ENCODE measurements around the gene ESPN.
"Not testable (repeated sequence)": the region's sequence is repeated elsewhere in the genome, so short reads cannot be mapped to it uniquely, and the experiment has no call there.

ESPN gene

DNA sequence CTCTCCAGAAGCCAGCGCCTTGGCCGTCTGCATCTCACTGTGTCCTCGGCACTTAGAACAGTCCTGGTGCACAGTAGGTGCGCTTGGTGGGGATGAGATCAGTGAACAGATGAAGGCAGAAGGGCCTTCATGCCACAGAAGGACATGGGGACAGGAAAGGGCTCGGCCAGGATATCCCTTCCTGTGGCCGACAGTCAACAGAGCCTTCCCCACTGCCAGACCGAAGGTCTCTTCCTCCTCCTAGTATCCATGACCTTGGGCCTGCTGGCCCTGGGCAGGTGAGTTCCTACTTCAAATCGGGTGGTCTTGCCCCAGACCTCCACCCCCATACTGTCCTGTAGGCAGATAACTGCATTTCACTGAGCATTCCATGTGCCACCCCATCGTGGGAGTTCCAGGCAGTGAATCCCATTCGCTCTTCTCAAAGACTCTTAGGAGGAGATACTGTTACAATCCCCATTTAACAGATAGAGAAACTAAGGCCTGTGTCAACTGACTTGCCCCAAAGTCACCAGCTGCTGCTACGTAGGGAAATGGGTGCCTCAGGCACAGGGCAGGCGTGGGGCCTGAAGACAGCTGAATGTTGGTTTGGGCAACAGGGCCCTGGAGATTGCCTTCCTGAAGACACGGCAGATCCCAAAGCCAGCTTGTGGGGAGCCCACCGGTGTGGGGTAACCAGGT is 63.4 kb downstream of the ESPN start:
- FAIRE-seq (no peak), DNase-seq (ENCODE audit: insufficient read length, low spot score) (no peak)
- TF ChIP-seq TAF1 (IDR thresholded peaks at IDR 0.05; ENCODE audit: low read depth, low read length) (no peak), POLR2A (IDR thresholded peaks at IDR 0.05; ENCODE audit: low read depth, low read length) (no peak), SPI1 (IDR thresholded peaks at IDR 0.05; ENCODE audit: low read depth, low read length) (no peak), POLR2AphosphoS5 (IDR thresholded peaks at IDR 0.05; ENCODE audit: low read depth, low read length) (no peak), POU2F2 (IDR thresholded peaks at IDR 0.05; ENCODE audit: low read depth, low read length) (no peak), PAX5 (IDR thresholded peaks at IDR 0.05; ENCODE audit: insufficient read depth, low read length, severe bottlenecking) (no peak)

DNA sequence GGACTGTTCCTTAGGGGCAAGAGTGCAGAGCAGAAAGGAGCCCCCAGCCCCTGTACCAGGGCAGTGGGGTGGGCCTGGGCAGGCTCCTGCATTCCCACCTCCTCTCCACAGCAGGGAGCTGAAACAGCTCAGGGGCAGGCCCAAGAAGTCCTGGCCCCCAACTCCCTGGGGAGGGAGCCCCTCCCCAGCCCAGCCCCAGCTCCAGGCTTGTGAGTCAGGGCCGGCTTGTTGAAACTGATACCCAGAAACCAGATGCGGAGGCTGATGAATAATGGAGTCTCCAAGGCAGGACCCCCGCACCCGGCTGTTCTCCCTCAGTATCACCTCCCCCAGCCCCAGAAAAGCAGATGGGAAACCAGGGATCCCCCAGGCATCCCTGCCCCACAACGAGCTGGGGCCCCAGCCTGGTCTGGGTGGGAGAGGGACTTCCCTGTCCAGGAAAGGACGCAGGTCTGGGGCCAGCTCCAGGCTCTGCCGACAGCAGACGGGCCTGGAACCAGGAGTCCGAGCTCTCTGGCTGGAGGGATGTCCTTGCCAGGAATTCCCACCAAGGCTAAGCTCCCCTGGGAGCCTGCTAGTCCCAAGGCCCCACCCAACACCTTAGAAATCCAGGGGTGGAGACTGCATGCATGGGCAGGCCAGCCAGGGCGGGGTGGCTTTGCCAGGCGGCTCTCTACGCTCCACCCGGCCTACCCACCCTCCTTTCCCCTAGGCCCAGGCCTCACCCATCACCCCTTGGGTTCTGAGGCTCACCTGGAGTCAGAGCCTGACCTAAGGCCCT is 64.2 kb downstream of the ESPN start:
- TF ChIP-seq TAF1 (IDR thresholded peaks at IDR 0.05; ENCODE audit: low read depth, low read length) (no peak), POU2F2 (IDR thresholded peaks at IDR 0.05; ENCODE audit: low read depth, low read length) (no peak), POLR2AphosphoS5 (IDR thresholded peaks at IDR 0.05; ENCODE audit: low read depth, low read length) (no peak), SPI1 (IDR thresholded peaks at IDR 0.05; ENCODE audit: low read depth, low read length) (no peak), POLR2A (IDR thresholded peaks at IDR 0.05; ENCODE audit: low read depth, low read length) (no peak), PAX5 (IDR thresholded peaks at IDR 0.05; ENCODE audit: insufficient read depth, low read length, severe bottlenecking) (no peak)
- FAIRE-seq (no peak), DNase-seq (ENCODE audit: insufficient read length, low spot score) (no peak)

DNA sequence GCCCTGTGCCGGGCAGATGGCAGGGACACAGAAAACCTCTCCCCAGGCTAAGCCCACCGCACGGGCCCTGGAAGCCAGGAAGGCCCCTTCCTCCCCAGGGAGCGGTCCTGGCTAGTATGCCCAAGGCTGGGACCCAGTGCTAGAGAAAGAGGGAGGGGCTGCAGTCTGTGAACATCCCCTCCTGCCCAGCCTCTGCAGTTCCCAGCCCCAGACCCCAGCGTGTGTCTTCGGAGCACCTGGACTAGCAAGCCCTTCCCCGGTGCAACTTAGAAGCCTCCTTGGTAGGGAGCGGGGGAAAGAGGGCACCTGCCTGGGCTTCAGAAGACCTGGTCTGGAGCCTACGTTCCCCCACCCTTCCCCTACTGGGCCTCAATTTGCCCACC is 64.8 kb downstream of the ESPN start:
- no peak for DNase-seq (ENCODE audit: insufficient read length, low spot score)
- FAIRE-seq = no peak
- TF ChIP-seq TAF1 (IDR thresholded peaks at IDR 0.05; ENCODE audit: low read depth, low read length) = no peak
- TF ChIP-seq POLR2A (IDR thresholded peaks at IDR 0.05; ENCODE audit: low read depth, low read length) = no peak
- TF ChIP-seq SPI1 (IDR thresholded peaks at IDR 0.05; ENCODE audit: low read depth, low read length) = no peak
- no peak for TF ChIP-seq POLR2AphosphoS5 (IDR thresholded peaks at IDR 0.05; ENCODE audit: low read depth, low read length)
- no peak for TF ChIP-seq POU2F2 (IDR thresholded peaks at IDR 0.05; ENCODE audit: low read depth, low read length)
- no peak for TF ChIP-seq PAX5 (IDR thresholded peaks at IDR 0.05; ENCODE audit: insufficient read depth, low read length, severe bottlenecking)

- peak; percentile 99 for DNase-seq (ENCODE audit: insufficient read length, low spot score)
- no peak for TF ChIP-seq POU2F2 (IDR thresholded peaks at IDR 0.05; ENCODE audit: low read depth, low read length)
- no peak for TF ChIP-seq POLR2AphosphoS5 (IDR thresholded peaks at IDR 0.05; ENCODE audit: low read depth, low read length)
- FAIRE-seq = no peak
Measured at GRCh38 chr1:6489799-6490180, 65.2 kb downstream of the ESPN start.

DNA sequence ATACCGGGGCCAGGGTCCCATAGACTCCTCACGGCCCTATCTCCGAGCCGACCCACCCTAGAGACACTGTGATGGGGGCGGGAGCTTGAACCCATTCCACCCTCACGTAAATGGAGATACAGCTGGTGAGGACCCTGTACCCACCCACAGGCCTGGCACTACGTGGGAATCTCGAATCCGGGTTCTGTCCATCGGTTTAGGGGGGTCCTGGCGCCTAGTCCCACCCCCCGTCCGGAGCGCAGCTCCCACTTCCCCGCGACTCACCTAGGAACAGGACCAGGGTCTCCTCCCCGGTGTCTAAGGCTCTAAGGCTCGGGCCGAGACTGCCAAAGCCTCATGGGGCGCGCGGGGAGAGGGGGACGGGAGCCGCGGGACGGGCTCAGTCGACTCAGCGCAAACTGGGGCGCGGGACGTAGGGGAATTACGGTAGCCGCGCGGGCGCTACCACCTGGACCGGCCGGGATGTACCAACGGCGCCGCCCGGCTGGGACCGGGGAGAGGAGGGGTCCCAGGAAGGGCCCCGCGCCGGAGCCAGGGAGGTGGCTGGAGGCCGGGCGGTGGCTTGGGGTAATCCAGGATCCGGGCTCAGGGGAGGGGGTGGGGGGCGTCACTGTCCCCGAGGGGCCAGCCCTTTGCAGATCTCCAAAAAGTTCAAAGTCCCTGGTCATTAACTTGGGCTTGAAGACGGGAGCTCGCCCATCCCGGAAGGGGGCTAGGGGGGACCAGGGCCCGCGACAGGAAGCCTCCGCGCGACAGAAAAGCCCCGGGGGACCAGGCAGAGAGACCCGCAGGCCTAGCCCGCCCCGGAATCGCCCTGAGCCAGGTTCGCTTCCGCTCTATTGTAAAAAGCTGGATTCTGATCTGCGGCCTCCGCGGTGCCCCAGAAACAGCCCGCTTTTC is 65.9 kb downstream of the ESPN start:
- FAIRE-seq (peak; percentile 84), DNase-seq (ENCODE audit: insufficient read length, low spot score) (peak; percentile 83)
- no peak for TF ChIP-seq TAF1 (IDR thresholded peaks at IDR 0.05; ENCODE audit: low read depth, low read length)
- TF ChIP-seq POLR2A (IDR thresholded peaks at IDR 0.05; ENCODE audit: low read depth, low read length) = no peak
- no peak for TF ChIP-seq PAX5 (IDR thresholded peaks at IDR 0.05; ENCODE audit: insufficient read depth, low read length, severe bottlenecking)
- no peak for TF ChIP-seq SPI1 (IDR thresholded peaks at IDR 0.05; ENCODE audit: low read depth, low read length)
- no peak for TF ChIP-seq POLR2AphosphoS5 (IDR thresholded peaks at IDR 0.05; ENCODE audit: low read depth, low read length)
- TF ChIP-seq POU2F2 (IDR thresholded peaks at IDR 0.05; ENCODE audit: low read depth, low read length) = no peak

DNA sequence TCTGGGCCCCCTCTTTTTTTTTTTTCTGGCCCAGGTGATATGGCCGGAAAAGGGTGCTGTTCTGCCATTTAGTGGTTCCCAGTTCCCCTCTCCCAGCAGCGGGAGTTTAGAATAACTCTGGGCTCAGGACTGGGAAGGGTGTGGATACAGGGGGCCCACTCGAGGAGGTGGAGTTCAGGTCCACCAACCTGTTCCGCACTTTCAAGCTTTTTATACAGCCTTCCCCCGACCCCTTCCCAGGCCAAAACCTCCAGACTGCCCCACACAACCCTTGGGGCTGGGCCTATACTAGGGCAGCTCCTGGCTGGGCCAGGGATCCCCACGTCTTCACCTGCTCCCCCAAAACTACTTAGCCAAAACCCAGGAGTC is 66.5 kb downstream of the ESPN start:
- FAIRE-seq = no peak
- no peak for DNase-seq (ENCODE audit: insufficient read length, low spot score)
- TF ChIP-seq SPI1 (IDR thresholded peaks at IDR 0.05; ENCODE audit: low read depth, low read length) = peak; percentile 41; the same call in 1 of the 2 replicates
- no peak for TF ChIP-seq PAX5 (IDR thresholded peaks at IDR 0.05; ENCODE audit: insufficient read depth, low read length, severe bottlenecking)

DNA sequence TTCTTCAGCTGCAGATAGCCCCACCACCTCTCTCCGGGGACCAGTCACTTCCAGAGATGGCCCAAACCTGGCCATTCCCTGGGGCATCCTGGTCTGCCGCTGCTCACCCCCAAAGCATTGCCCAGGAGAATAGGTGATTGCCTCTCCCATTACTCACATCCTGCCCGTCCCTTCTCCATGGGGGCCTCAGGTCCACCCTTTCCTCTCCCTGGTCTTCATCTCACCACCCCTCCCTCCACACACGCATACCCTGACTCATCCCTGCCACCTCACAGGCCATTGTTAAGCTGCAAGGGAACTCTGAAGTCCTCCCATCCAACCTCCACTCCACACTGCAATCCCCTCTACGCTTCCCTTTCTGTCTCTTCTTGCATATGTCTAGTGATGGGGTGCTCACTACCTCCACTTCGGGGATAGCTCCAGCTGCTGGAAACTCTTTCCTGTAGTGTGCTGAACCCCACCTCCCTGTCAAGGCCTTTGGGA is 66.9 kb downstream of the ESPN start, which contains the start of gene PLEKHG5:
TSS of gene PLEKHG5 (minus strand) at position 188 of the 483 bp plus-strand sequence. CDS start 14,096 bp downstream, outside the sequence.
- FAIRE-seq = no peak
- no peak for DNase-seq (ENCODE audit: insufficient read length, low spot score)
- TF ChIP-seq PAX5 (IDR thresholded peaks at IDR 0.05; ENCODE audit: insufficient read depth, low read length, severe bottlenecking) (no peak), POU2F2 (IDR thresholded peaks at IDR 0.05; ENCODE audit: low read depth, low read length) (no peak)

- DNase-seq (ENCODE audit: insufficient read length, low spot score) = no peak
- FAIRE-seq = no peak
- TF ChIP-seq POLR2AphosphoS5 (IDR thresholded peaks at IDR 0.05; ENCODE audit: low read depth, low read length) (no peak), POU2F2 (IDR thresholded peaks at IDR 0.05; ENCODE audit: low read depth, low read length) (no peak), POLR2A (IDR thresholded peaks at IDR 0.05; ENCODE audit: low read depth, low read length) (no peak), PAX5 (IDR thresholded peaks at IDR 0.05; ENCODE audit: insufficient read depth, low read length, severe bottlenecking) (no peak), TAF1 (IDR thresholded peaks at IDR 0.05; ENCODE audit: low read depth, low read length) (no peak), SPI1 (IDR thresholded peaks at IDR 0.05; ENCODE audit: low read depth, low read length) (no peak)
Measured at GRCh38 chr1:6491966-6492365, 67.4 kb downstream of the ESPN start.

DNA sequence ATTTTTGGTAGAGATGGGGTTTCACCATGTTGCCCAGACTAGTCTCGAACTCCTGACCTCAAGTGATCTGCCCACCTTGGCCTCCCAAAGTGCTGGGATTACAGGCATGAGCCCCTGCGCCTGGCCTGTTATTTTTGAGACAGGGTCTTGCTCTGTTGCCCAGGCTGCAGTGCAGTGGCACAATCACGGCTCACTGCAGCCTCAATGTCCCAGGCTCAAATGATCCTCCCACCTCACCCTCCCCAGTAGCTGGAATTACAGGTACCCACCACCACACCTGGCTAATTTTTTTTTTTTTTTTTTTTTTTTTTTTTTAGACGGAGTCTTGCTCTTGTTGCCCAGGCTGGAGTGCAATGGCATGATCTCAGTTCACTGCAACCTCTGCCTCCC is 69.3 kb downstream of the ESPN start:
- DNase-seq (ENCODE audit: insufficient read length, low spot score); FAIRE-seq: not testable (repeated sequence)

Data from GM12891 (cell line).